ENCODE data around the gene IFI6. TPM values are rescaled to one million over a fixed set of nuclear protein-coding genes. Genes with fewer than 3 reads are reported as not detected.
A peak's percentile ranks its signal among the peaks of the same experiment; 100 is the strongest.

The IFI6 gene
- total and polyA plus RNA-seq, 2 experiments from 2014 or later: 31.9 to 50.2 TPM

- no peak for DNase-seq
- Histone ChIP-seq H3K36me3 (ENCODE audit: low read depth) (no peaks in the 10 kb centered on the region), H3K9me2 (ENCODE audit: insufficient read depth) (no peaks in the 10 kb centered on the region), H3K27me3 (replicated peaks; ENCODE audit: insufficient read depth) (no peaks in the 10 kb centered on the region), H3K27ac (no peak overlapping the region), H3K4me3 (no peak overlapping the region), H3K9me3 (ENCODE audit: low read depth) (no peaks in the 10 kb centered on the region), H3F3A (ENCODE audit: insufficient read depth) (peaks cover 22% of the 10 kb centered on the region), H4K20me1 (ENCODE audit: insufficient read depth) (no peaks in the 10 kb centered on the region), H2AFZ (no peak overlapping the region), H3K79me2 (ENCODE audit: insufficient read depth) (no peaks in the 10 kb centered on the region), H3K4me2 (ENCODE audit: unreplicated experiment) (no peak overlapping the region), H3K4me1 (ENCODE audit: insufficient read depth) (peaks cover 14% of the 10 kb centered on the region), H3K9ac (no peak overlapping the region)
- WGBS, 2 experiments (ENCODE audit: low coverage in 1 of 2, low lambda C conversion rate in 2 of 2, missing lambda C conversion rate in 2 of 2): 96 to 100% methylated on average over 8 of the region's 8 CpGs
- in situ Hi-C loops (cut with MboI): no loop called here
- TF ChIP-seq EZH2 (IDR thresholded peaks at IDR 0.05; ENCODE audit: insufficient read depth, poor library complexity, severe bottlenecking): no peak
- no peak for TF ChIP-seq EZH2phosphoT487 (IDR thresholded peaks at IDR 0.05; ENCODE audit: insufficient read depth, low read depth)
Measured at GRCh38 chr1:27661412-27662075, 10.4 kb downstream of the IFI6 start.

GRCh38 chr1:27660300-27660835 is 11.6 kb downstream of the IFI6 start:
- Histone ChIP-seq H3K36me3 (ENCODE audit: low read depth) (no peaks in the 10 kb centered on the region), H3F3A (ENCODE audit: insufficient read depth) (peaks cover 31% of the 10 kb centered on the region), H2AFZ (peak overlapping the region; percentile 92), H3K9me3 (ENCODE audit: low read depth) (no peaks in the 10 kb centered on the region), H3K9ac (peak overlapping the region; percentile 86), H3K79me2 (ENCODE audit: insufficient read depth) (no peaks in the 10 kb centered on the region), H3K27me3 (replicated peaks; ENCODE audit: insufficient read depth) (no peaks in the 10 kb centered on the region), H4K20me1 (ENCODE audit: insufficient read depth) (no peaks in the 10 kb centered on the region), H3K27ac (peak overlapping the region; percentile 99), H3K9me2 (ENCODE audit: insufficient read depth) (no peaks in the 10 kb centered on the region), H3K4me2 (ENCODE audit: unreplicated experiment) (peak overlapping the region; percentile 76), H3K4me3 (peak overlapping the region; percentile 64), H3K4me1 (ENCODE audit: insufficient read depth) (peaks cover 17% of the 10 kb centered on the region)
- in situ Hi-C loops (cut with MboI): no loop called here
- WGBS, 2 experiments (ENCODE audit: low coverage in 1 of 2, low lambda C conversion rate in 2 of 2, missing lambda C conversion rate in 2 of 2): 43 to 47% methylated on average over 10 of the region's 10 CpGs
- TF ChIP-seq EZH2 (IDR thresholded peaks at IDR 0.05; ENCODE audit: insufficient read depth, poor library complexity, severe bottlenecking) (no peak), EZH2phosphoT487 (IDR thresholded peaks at IDR 0.05; ENCODE audit: insufficient read depth, low read depth) (no peak)
- peak; percentile 40 for DNase-seq

- H3K27me3 ChIP-seq (replicated peaks; ENCODE audit: insufficient read depth): no peaks in the 10 kb centered on the region
- peak; percentile 94 for DNase-seq
- 7 to 17% methylated on average over 21 to 59 of the region's 78 CpGs for WGBS, 2 experiments (ENCODE audit: low coverage in 1 of 2, low lambda C conversion rate in 2 of 2, missing lambda C conversion rate in 2 of 2)
- H3F3A ChIP-seq (ENCODE audit: insufficient read depth): peaks cover 32% of the 10 kb centered on the region
- no peaks in the 10 kb centered on the region for H3K9me2 ChIP-seq (ENCODE audit: insufficient read depth)
- TF ChIP-seq EZH2phosphoT487 (IDR thresholded peaks at IDR 0.05; ENCODE audit: insufficient read depth, low read depth): no peak
- no peak for TF ChIP-seq EZH2 (IDR thresholded peaks at IDR 0.05; ENCODE audit: insufficient read depth, poor library complexity, severe bottlenecking)
- no peaks in the 10 kb centered on the region for H3K36me3 ChIP-seq (ENCODE audit: low read depth)
- H4K20me1 ChIP-seq (ENCODE audit: insufficient read depth): no peaks in the 10 kb centered on the region
- H3K4me3 ChIP-seq: peak overlapping the region; percentile 64
- H3K9ac ChIP-seq: peak overlapping the region; percentile 86
- peak overlapping the region; percentile 83 for H3K4me2 ChIP-seq (ENCODE audit: unreplicated experiment)
- peak overlapping the region; percentile 99 for H3K27ac ChIP-seq
- H3K79me2 ChIP-seq (ENCODE audit: insufficient read depth): no peaks in the 10 kb centered on the region
- no peaks in the 10 kb centered on the region for H3K9me3 ChIP-seq (ENCODE audit: low read depth)
- H3K4me1 ChIP-seq (ENCODE audit: insufficient read depth): peaks cover 19% of the 10 kb centered on the region
- H2AFZ ChIP-seq: peak overlapping the region; percentile 92
- in situ Hi-C loops (cut with MboI): no loop called here
Measured at GRCh38 chr1:27659497-27660299, 12.3 kb downstream of the IFI6 start.

- peak overlapping the region; percentile 86 for H3K9ac ChIP-seq
- H3K27ac ChIP-seq: peak overlapping the region; percentile 99
- H3K4me3 ChIP-seq: peak overlapping the region; percentile 64
Measured at GRCh38 chr1:27658951-27659496, 13.0 kb downstream of the IFI6 start.

More at GRCh38 chr1:27658951-27659496, 13.0 kb downstream of the IFI6 start:
- Histone ChIP-seq H3F3A (ENCODE audit: insufficient read depth) (peaks cover 32% of the 10 kb centered on the region), H3K9me3 (ENCODE audit: low read depth) (no peaks in the 10 kb centered on the region), H4K20me1 (ENCODE audit: insufficient read depth) (no peaks in the 10 kb centered on the region), H3K36me3 (ENCODE audit: low read depth) (no peaks in the 10 kb centered on the region), H3K79me2 (ENCODE audit: insufficient read depth) (no peaks in the 10 kb centered on the region), H3K27me3 (replicated peaks; ENCODE audit: insufficient read depth) (no peaks in the 10 kb centered on the region), H3K4me2 (ENCODE audit: unreplicated experiment) (peak overlapping the region; percentile 83), H3K9me2 (ENCODE audit: insufficient read depth) (no peaks in the 10 kb centered on the region), H2AFZ (peak overlapping the region; percentile 64), H3K4me1 (ENCODE audit: insufficient read depth) (peaks cover 19% of the 10 kb centered on the region)
- no peak for TF ChIP-seq EZH2phosphoT487 (IDR thresholded peaks at IDR 0.05; ENCODE audit: insufficient read depth, low read depth)
- TF ChIP-seq EZH2 (IDR thresholded peaks at IDR 0.05; ENCODE audit: insufficient read depth, poor library complexity, severe bottlenecking): no peak
- WGBS, 2 experiments (ENCODE audit: low coverage in 1 of 2, low lambda C conversion rate in 2 of 2, missing lambda C conversion rate in 2 of 2): 7 to 15% methylated on average over 7 of the region's 7 CpGs
- in situ Hi-C loops (cut with MboI): no loop called here
- DNase-seq: peak; percentile 97
